C1 segment of cervical spinal cord (tissue), 14 donors: Measurements from ENCODE around the gene SLC30A1.

ENCODE experiments used
- DNase-seq, 14 donors: peaks; one replicate each; lab custom pipeline; 2025; lab: John Stamatoyannopoulos, UW

Gene SLC30A1

DNA sequence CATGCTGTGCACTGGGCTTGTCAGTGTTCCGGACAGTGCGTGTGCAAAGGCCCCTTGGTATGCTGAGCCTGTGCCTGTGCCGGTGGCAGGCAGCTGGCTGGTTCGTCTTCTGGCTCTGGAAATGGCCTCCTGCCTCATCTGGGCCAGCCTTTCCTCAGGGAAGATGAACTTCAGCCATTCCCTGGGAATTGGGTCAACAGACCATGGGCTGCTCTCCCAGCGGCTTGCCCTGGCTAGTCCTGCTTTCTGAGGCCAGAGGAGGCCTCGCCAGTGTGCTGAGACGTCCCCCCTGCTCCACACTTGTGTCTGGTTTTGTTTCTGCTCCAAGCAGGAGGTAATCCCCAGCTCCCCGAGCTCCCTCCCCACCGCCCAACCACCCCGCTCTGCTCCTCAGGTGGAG is 54.4 kb downstream of the SLC30A1 start:
- peak in 4 of 14 donors; percentile 7 to 21 (median 10) for DNase-seq

- DNase-seq: no peak
Measured at GRCh38 chr1:211522804-211523203, 56.2 kb downstream of the SLC30A1 start.
